Hematopoietic multipotent progenitor cell treated with erythropoietin and hydrocortisone succinate and interleukin-3 and kit ligand, for 4 days (in vitro differentiated cells): Measurements from ENCODE around the gene GAB2.

Experiments
- DNase-seq: peaks from one replicate; pipeline ENCODE4 v3.0.0-alpha.2; 2015

The GAB2 gene

DNA sequence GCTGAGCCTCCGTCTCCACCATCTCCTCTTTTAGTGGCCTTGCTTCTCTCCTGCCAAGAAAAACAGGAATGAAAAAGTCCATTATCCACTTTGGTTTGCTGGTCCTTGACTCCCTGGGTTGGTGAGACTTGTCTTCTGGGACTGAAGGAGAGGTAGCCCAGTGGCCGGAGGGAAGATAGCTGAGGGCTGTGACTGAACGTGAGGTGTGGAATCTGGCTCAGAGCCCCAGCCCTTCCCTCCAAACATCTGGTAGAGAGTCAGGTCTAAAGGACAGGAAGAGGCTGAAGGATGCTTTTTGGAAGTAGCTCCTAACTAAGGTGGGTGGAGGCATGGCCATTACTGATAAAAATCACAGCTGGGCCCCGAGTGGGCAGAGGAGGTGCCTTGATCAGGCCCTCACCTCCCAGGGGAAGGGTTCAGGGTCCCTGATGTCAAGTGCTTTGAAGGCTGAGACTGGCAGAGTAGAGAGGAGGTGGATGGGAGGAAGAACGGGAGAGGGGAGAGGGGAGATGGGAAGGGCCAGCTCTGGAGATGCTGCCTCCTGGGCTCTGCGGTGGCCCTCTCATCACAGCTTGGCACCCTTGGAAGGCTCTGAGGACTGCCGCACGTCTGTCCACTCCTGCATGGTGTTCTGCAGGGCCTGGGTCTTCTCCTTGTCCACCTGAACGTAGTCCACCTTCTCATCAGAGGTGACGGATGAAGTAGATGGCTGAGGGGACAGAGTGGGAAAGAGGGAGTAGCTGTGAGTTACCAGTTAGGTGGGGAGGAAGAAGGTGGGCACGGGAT is 198.7 kb downstream of the GAB2 start:
- no peak for DNase-seq

- no peak for DNase-seq
Measured at GRCh38 chr11:78217650-78218541, 199.7 kb downstream of the GAB2 start.

- no peak for DNase-seq
Measured at GRCh38 chr11:78216571-78217287, 200.9 kb downstream of the GAB2 start.

GRCh38 chr11:78216021-78216420 is 201.6 kb downstream of the GAB2 start:
- DNase-seq, result no peak

- DNase-seq, result no peak
Measured at GRCh38 chr11:78214331-78215194, 203.1 kb downstream of the GAB2 start.

DNA sequence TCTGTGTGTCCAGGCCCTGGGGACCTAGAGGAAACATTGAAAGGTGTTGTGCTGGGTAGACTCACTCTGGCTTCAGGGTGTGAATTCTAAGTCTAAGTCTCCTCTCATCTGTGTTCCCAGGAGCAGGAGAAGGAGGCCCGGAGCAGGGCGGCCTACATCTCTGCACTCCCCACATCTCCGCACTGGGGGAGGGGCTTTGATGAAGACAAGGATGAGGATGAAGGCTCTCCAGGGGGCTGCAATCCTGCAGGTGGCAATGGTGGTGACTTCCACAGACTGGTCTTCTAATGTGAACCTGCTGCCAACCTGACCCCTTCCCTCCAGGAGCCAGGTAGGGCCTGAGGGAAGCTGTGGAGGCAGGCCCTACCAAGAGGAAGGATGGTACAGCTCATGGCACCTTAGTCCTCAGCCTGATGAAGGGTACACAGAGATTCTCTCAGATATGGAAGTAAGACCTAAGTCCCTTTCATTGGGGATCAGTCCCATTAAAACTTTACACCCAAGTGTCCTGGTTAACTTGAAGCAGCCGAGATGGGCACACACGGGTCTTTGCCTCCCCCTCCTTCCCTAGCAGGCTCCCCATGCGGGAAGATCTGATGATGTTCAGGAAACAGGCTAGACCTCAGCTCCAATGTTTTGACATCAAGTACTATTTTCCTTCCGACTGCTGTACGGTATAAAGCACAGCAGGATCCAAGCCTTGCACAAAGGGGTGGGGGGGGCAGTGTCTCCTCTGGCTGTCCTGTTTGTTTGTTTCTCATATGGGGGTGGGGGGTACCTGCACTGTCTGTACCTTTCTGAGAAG is 203.9 kb downstream of the GAB2 start:
- DNase-seq, result no peak

- DNase-seq, result no peak
Measured at GRCh38 chr11:78212586-78213371, 204.8 kb downstream of the GAB2 start.

- no peak for DNase-seq
Measured at GRCh38 chr11:78211565-78211964, 206.1 kb downstream of the GAB2 start.

DNA sequence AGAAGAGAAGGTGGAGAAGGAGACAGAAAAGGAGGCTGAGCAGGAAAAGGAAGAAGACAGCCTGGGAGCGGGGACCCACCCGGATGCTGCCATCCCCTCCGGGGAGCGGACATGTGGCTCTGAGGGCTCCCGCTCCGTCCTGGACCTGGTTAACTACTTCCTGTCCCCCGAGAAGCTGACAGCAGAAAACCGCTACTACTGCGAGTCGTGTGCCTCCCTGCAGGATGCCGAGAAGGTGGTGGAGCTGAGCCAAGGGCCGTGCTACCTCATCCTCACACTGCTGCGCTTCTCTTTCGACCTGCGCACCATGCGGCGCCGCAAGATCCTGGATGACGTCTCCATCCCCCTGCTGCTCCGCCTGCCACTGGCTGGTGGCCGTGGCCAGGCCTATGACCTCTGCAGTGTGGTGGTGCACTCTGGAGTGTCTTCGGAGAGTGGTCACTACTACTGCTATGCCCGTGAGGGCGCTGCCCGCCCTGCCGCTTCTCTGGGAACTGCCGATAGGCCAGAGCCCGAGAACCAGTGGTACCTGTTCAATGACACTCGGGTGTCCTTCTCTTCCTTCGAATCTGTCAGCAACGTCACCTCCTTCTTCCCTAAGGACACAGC is 207.5 kb downstream of the GAB2 start:
- no peak for DNase-seq

DNA sequence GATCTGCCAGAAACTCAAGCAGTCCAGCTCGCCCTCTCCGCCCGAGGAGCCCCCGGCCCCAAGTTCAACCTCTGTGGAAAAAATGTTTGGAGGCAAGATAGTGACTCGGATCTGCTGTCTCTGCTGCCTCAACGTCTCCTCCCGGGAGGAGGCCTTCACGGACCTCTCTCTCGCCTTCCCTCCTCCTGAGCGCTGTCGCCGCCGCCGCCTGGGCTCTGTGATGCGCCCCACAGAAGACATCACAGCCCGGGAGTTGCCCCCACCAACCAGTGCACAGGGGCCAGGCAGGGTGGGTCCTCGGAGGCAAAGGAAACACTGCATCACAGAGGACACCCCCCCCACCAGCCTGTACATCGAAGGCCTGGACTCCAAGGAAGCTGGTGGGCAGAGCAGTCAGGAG is 208.1 kb downstream of the GAB2 start:
- no peak for DNase-seq

- no peak for DNase-seq
Measured at GRCh38 chr11:78208257-78209165, 209.1 kb downstream of the GAB2 start.

GRCh38 chr11:78207532-78208256 is 209.9 kb downstream of the GAB2 start:
- no peak for DNase-seq

- no peak for DNase-seq
Measured at GRCh38 chr11:78205691-78206090, 211.9 kb downstream of the GAB2 start.

GRCh38 chr11:78205256-78205655 is 212.4 kb downstream of the GAB2 start:
- DNase-seq, result no peak

GRCh38 chr11:78203184-78203583 is 214.4 kb downstream of the GAB2 start:
- no peak for DNase-seq

DNA sequence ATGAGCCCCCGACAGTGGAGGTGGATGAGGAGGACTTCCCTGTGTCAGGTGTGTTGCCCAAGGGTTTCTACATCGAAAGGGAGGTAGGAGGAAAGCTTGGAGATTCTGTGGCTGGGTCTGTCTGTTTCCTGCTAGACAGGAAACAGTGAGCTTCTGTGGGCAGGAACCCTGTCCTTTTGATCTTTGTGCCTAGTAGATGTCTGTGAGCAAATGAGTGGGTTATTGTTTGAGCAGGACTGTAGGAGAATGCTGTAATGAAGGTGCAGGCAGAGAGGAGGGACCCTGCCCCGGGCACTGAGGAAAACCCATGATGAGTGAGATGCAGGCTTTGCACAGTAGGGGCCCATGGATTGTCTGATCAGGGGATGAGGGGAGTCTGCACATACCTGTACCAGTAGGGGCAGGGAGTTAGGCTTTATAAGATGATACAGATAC is 214.9 kb downstream of the GAB2 start:
- DNase-seq, result peak; percentile 51

DNA sequence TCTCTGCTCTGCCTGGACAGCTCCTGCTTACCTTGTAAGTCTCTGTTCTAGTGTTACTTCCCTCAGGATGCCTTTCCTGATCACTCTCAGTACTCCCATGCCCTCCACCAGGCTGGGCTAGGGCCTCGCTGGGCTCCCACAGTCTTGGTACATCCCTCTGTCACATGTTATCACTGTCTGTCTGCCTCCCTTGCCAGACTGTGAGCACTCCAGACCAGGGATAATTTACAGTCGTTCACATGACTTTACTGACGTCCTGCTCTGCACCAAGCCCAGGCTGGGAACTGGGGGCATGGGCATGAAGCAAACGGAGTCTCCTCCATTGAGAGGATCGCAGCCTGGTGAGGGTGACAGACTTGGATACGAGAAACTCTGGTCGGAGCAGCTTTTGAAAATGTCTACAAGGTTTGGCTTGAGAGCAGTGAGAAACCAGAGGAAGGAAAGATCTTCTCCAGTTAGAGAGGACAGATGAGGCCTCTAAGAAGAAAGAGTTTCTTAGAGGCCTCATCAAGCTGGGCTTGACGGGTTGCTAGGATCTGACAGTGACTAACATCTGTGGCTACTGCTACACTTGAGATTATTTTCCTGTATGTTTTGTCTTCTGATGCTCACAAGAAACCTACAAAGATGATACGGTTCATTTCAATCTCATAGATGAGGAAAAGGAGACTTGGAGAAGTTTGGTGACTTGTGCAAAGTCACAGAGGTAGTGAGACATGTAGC is 216.4 kb downstream of the GAB2 start:
- DNase-seq, result no peak

DNA sequence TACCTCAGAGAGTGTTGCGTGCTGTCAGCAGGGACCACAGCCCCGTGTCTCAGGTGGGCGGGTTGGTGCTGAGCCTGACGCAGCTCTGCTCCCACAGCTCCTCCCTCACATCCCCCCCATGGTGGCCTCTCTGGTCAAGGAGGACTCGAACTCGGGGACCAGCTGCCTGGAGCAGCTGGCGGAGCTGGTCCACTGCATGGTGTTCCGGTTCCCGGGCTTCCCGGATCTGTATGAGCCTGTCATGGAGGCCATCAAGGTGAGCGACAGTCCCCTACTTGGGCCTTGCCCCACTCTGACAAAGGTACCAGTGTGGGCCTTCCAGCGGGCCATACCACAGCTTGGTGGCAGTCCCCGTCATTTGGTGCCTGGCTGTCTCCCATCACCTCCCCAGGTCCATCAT is 217.1 kb downstream of the GAB2 start:
- no peak for DNase-seq
